ENCODE results near the gene RPL7L1. TPM values are rescaled to one million over a fixed set of nuclear protein-coding genes. Genes with fewer than 3 reads are reported as not detected.
A peak's percentile ranks its signal among the peaks of the same experiment; 100 is the strongest.
"Not testable (repeated sequence)": the region's sequence is repeated elsewhere in the genome, so short reads cannot be mapped to it uniquely, and the experiment has no call there.

Gene RPL7L1
- total and polyA plus RNA-seq, 11 donors = 25.8 to 95.7 (median 49.2) TPM

GRCh38 chr6:42899871-42900270 lies 20.5 kb downstream of the RPL7L1 start:
- H3K9me3 ChIP-seq = no peaks in the 10 kb centered on the region
- DNase-seq (peak in 1 of 5 donors; percentile 13), ATAC-seq (no peak)
- H3K4me1 ChIP-seq = peaks cover 0 to 24% (median 6%) of the 10 kb centered on the region in 12 donors
- intact Hi-C loops (cut with DNase I) = loop anchor here (1.0 to 10.0 kb wide), 11 partner anchors 75 to 243 kb away; partner anchors contain the start of genes CUL7 (in 2 of the 10), KLC4 (in 1 of the 10), KLHDC3 (in 1 of the 10) and MEA1 (in 1 of the 10)
- 34 to 61% (median 54%) methylated on average over 8 of the region's 8 CpGs for WGBS, 4 donors
- H3K36me3 ChIP-seq = no peaks in the 10 kb centered on the region
- H3K27me3 ChIP-seq = no peaks in the 10 kb centered on the region
- no peak for TF ChIP-seq CTCF (IDR thresholded peaks at IDR 0.05)
- H3K27ac ChIP-seq = no peak overlapping the region
- no peak overlapping the region for H3K4me3 ChIP-seq

GRCh38 chr6:42901538-42901957 lies 22.1 kb downstream of the RPL7L1 start:
- H3K27ac ChIP-seq = peak overlapping the region in 10 of 12 donors; percentile 15 to 69 (median 48)
- peak overlapping the region in 2 of 12 donors; percentile 9 to 12 for H3K4me3 ChIP-seq
- WGBS, 4 donors = 1 to 4% (median 3%) methylated on average over 11 of the region's 11 CpGs
- peak; percentile 94 to 99 (median 98) for ATAC-seq
- intact Hi-C loops (cut with DNase I) = loop anchor here in 9 of 10 donors (1.0 to 10.0 kb wide), 10 partner anchors 73 to 242 kb away; partner anchors contain the start of genes CUL7 (in 2 of the 9), KLC4 (in 1 of the 9), KLHDC3 (in 1 of the 9) and MEA1 (in 1 of the 9)
- H3K9me3 ChIP-seq = no peaks in the 10 kb centered on the region
- no peaks in the 10 kb centered on the region for H3K36me3 ChIP-seq
- DNase-seq = peak; percentile 82 to 91 (median 84)
- no peaks in the 10 kb centered on the region for H3K27me3 ChIP-seq
- H3K4me1 ChIP-seq = peaks cover 0 to 24% (median 6%) of the 10 kb centered on the region in 12 donors
- TF ChIP-seq CTCF (IDR thresholded peaks at IDR 0.05) (peak; percentile 86 to 95 (median 90)), POLR2A (IDR thresholded peaks at IDR 0.05) (no peak)

- not testable (repeated sequence) for DNase-seq, ATAC-seq, H3K27me3 ChIP-seq, H3K36me3 ChIP-seq, H3K4me3 ChIP-seq, H3K9me3 ChIP-seq
- WGBS, 4 donors = 49 to 59% (median 57%) methylated on average over 22 of the region's 22 CpGs
- peak overlapping the region in 11 of 12 donors; percentile 21 to 70 (median 47) for H3K27ac ChIP-seq
- peaks cover 0 to 32% (median 6%) of the 10 kb centered on the region in 12 donors for H3K4me1 ChIP-seq
- intact Hi-C loops (cut with DNase I) = loop anchor here in 6 of 10 donors (5.0 to 10.0 kb wide), 7 partner anchors 72 to 240 kb away; partner anchors contain the start of genes CUL7 (in 2 of the 6), KLC4 (in 1 of the 6), KLHDC3 (in 1 of the 6) and MEA1 (in 1 of the 6)
These were observed 23.2 kb downstream of the RPL7L1 start for GRCh38 chr6:42902429-42903263.

GRCh38 chr6:42904467-42904866 lies 25.1 kb downstream of the RPL7L1 start:
- DNase-seq (no peak), ATAC-seq (no peak)
- no peak for TF ChIP-seq POLR2A (IDR thresholded peaks at IDR 0.05)
- TF ChIP-seq CTCF (IDR thresholded peaks at IDR 0.05) = no peak
- whole genome bisulfite sequencing, 4 donors = 86 to 95% (median 92%) methylated on average over 9 to 10 of the region's 10 CpGs
- Histone ChIP-seq H3K4me3 (no peak overlapping the region), H3K36me3 (no peaks in the 10 kb centered on the region), H3K4me1 (peaks cover 0 to 29% (median 6%) of the 10 kb centered on the region in 12 donors), H3K27ac (no peak overlapping the region), H3K27me3 (no peaks in the 10 kb centered on the region), H3K9me3 (no peaks in the 10 kb centered on the region)
- intact Hi-C loops (cut with DNase I) = loop anchor here in 6 of 10 donors (5.0 to 10.0 kb wide), 7 partner anchors 70 to 238 kb away; partner anchors contain the start of genes CUL7 (in 2 of the 6), KLC4 (in 1 of the 6), KLHDC3 (in 1 of the 6) and MEA1 (in 1 of the 6)
